OCI-LY1 (cell line): Measurements from ENCODE around the gene CD101.

ENCODE experiments used
- H2AFZ ChIP-seq: fragments of 200-600 bp; sonication (generic), shearing (Covaris generic); 2 replicates; pipeline ENCODE4 v1.6.0; 2014; ENCODE audit warnings: antibody characterized with exemption, mild to moderate bottlenecking, low read length
- H3F3A ChIP-seq: fragments of 200-600 bp; sonication (generic), shearing (Covaris generic); 2 replicates; pipeline ENCODE4 v1.6.0; 2014; ENCODE audit warnings: mild to moderate bottlenecking, antibody characterized with exemption, low read length, moderate library complexity; ENCODE audit not compliant: insufficient read depth
- H3K27ac ChIP-seq: fragments of 200-600 bp; sonication (generic); 2 replicates; pipeline ENCODE4 v1.5.1; 2014; ENCODE audit warnings: low read length, mixed run types, mild to moderate bottlenecking, low read depth; ENCODE audit not compliant: poor library complexity, severe bottlenecking
- H3K27me3 ChIP-seq: fragments of 200-600 bp; sonication (generic); 2 replicates; pipeline ENCODE4 v1.6.0; 2014; ENCODE audit warnings: antibody characterized with exemption, mild to moderate bottlenecking, low read length, moderate library complexity; ENCODE audit not compliant: insufficient read depth
- H3K36me3 ChIP-seq: fragments of 200-600 bp; sonication (generic); 2 replicates; pipeline ENCODE4 v1.6.1; 2014; ENCODE audit warnings: mild to moderate bottlenecking, antibody characterized with exemption, low read length, moderate library complexity, mixed read lengths; ENCODE audit not compliant: insufficient read depth
- H3K4me1 ChIP-seq: fragments of 200-600 bp; sonication (generic); 2 replicates; pipeline ENCODE4 v1.5.1; 2014; ENCODE audit warnings: mild to moderate bottlenecking, low read length, moderate library complexity; ENCODE audit not compliant: insufficient read depth, severe bottlenecking
- H3K4me2 ChIP-seq: fragments of 200-600 bp; sonication (generic), shearing (Covaris generic); 2 replicates; pipeline ENCODE4 v1.6.1; 2014; ENCODE audit warnings: low read length
- H3K4me3 ChIP-seq: fragments of 200-600 bp; sonication (generic); 2 replicates; pipeline ENCODE4 v1.5.1; 2014; ENCODE audit warnings: low read length, low read depth, mild to moderate bottlenecking, mixed read lengths; ENCODE audit not compliant: poor library complexity, severe bottlenecking
- H3K79me2 ChIP-seq: fragments of 200-600 bp; shearing (Covaris generic); 2 replicates; pipeline ENCODE4 v1.6.1; 2016; ENCODE audit warnings: mixed run types, low read length, mixed read lengths; ENCODE audit not compliant: insufficient read depth
- H3K9ac ChIP-seq: fragments of 200-600 bp; sonication (generic), shearing (Covaris generic); 2 replicates; pipeline ENCODE4 v1.6.1; 2014; ENCODE audit warnings: mild to moderate bottlenecking, low read length, mixed read lengths
- H3K9me2 ChIP-seq: fragments of 200-600 bp; sonication (generic), shearing (Covaris generic); 2 replicates; pipeline ENCODE4 v1.6.1; 2014; ENCODE audit warnings: low read depth, mild to moderate bottlenecking, low read length, mixed read lengths
- H3K9me3 ChIP-seq: fragments of 200-600 bp; shearing (Covaris generic); 2 replicates; pipeline ENCODE4 v1.6.1; 2014; ENCODE audit warnings: low read length, mixed read lengths
- H4K20me1 ChIP-seq: fragments of 200-600 bp; sonication (generic), shearing (Covaris generic); 2 replicates; pipeline ENCODE4 v1.6.0; 2016; ENCODE audit warnings: mild to moderate bottlenecking, low read length; ENCODE audit not compliant: insufficient read depth
- EZH2 ChIP-seq: fragments of 200-600 bp; sonication (generic), shearing (Covaris generic); IDR thresholded peaks from 2 replicates; pipeline ENCODE4 v1.8.0; 2017; ENCODE audit warnings: borderline replicate concordance, mixed run types, mild to moderate bottlenecking, antibody characterized with exemption, low read length, moderate library complexity, mixed read lengths
- TF ChIP-seq, protein P1 (sequence below): fragments of 200-600 bp; sonication (generic), shearing (Covaris generic); IDR thresholded peaks from 2 replicates; pipeline ENCODE4 v1.5.1; 2017; ENCODE audit warnings: mild to moderate bottlenecking, antibody characterized with exemption, low read length, moderate library complexity, mixed read lengths

CD101 gene

GRCh38 chr1:116983112-116983511 is 18.4 kb upstream of the CD101 start:
- Histone ChIP-seq H3K4me1 (peaks cover 8% of the 10 kb centered on the region), H3K4me3 (no peak overlapping the region), H3K9me3 (no peaks in the 10 kb centered on the region), H3K27ac (no peak overlapping the region), H3K79me2 (no peaks in the 10 kb centered on the region), H3K9ac (no peak overlapping the region), H3K4me2 (no peak overlapping the region), H3F3A (no peaks in the 10 kb centered on the region), H3K9me2 (no peaks in the 10 kb centered on the region), H4K20me1 (no peaks in the 10 kb centered on the region), H2AFZ (no peak overlapping the region), H3K36me3 (no peaks in the 10 kb centered on the region), H3K27me3 (no peaks in the 10 kb centered on the region; the same call in 1 of the 2 replicates)
- TF ChIP-seq, protein P1, sequence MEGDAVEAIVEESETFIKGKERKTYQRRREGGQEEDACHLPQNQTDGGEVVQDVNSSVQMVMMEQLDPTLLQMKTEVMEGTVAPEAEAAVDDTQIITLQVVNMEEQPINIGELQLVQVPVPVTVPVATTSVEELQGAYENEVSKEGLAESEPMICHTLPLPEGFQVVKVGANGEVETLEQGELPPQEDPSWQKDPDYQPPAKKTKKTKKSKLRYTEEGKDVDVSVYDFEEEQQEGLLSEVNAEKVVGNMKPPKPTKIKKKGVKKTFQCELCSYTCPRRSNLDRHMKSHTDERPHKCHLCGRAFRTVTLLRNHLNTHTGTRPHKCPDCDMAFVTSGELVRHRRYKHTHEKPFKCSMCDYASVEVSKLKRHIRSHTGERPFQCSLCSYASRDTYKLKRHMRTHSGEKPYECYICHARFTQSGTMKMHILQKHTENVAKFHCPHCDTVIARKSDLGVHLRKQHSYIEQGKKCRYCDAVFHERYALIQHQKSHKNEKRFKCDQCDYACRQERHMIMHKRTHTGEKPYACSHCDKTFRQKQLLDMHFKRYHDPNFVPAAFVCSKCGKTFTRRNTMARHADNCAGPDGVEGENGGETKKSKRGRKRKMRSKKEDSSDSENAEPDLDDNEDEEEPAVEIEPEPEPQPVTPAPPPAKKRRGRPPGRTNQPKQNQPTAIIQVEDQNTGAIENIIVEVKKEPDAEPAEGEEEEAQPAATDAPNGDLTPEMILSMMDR = no peak
- no peak for TF ChIP-seq EZH2

- no peak overlapping the region for H3K27ac ChIP-seq
- no peaks in the 10 kb centered on the region; the same call in 1 of the 2 replicates for H3K27me3 ChIP-seq
- no peaks in the 10 kb centered on the region for H4K20me1 ChIP-seq
- no peak overlapping the region for H3K9ac ChIP-seq
- no peaks in the 10 kb centered on the region for H3K9me3 ChIP-seq
- H3K79me2 ChIP-seq = no peaks in the 10 kb centered on the region
- peaks cover 8% of the 10 kb centered on the region for H3K4me1 ChIP-seq
- H3K4me2 ChIP-seq = no peak overlapping the region
- no peaks in the 10 kb centered on the region for H3K36me3 ChIP-seq
- H2AFZ ChIP-seq = no peak overlapping the region
- no peaks in the 10 kb centered on the region for H3F3A ChIP-seq
- no peak for TF ChIP-seq EZH2
- TF ChIP-seq, protein P1 = no peak
- H3K4me3 ChIP-seq = no peak overlapping the region
- no peaks in the 10 kb centered on the region for H3K9me2 ChIP-seq
These were observed 17.9 kb upstream of the CD101 start for GRCh38 chr1:116983678-116984077.

GRCh38 chr1:116984406-116985160 is 17.0 kb upstream of the CD101 start:
- Histone ChIP-seq H3K79me2 (no peaks in the 10 kb centered on the region), H3K9ac (no peak overlapping the region), H3K4me1 (peaks cover 8% of the 10 kb centered on the region), H3K4me2 (no peak overlapping the region), H4K20me1 (no peaks in the 10 kb centered on the region), H3K27ac (no peak overlapping the region), H3K36me3 (no peaks in the 10 kb centered on the region), H3K9me2 (no peaks in the 10 kb centered on the region), H3K27me3 (no peaks in the 10 kb centered on the region; the same call in 1 of the 2 replicates), H3K4me3 (no peak overlapping the region), H3K9me3 (no peaks in the 10 kb centered on the region), H3F3A (no peaks in the 10 kb centered on the region), H2AFZ (no peak overlapping the region)
- no peak for TF ChIP-seq EZH2
- TF ChIP-seq, protein P1 = no peak
